NCI-H524 treated with DMSO at 0.1 percent for 48 hours (cell line): ENCODE measurements around the gene THSD4.
"Not testable (repeated sequence)": the region's sequence is repeated elsewhere in the genome, so short reads cannot be mapped to it uniquely, and the experiment has no call there.

Experiments
- DNase-seq: peaks from one replicate; lab custom pipeline; 2025; lab: John Stamatoyannopoulos, UW

The THSD4 gene

DNA sequence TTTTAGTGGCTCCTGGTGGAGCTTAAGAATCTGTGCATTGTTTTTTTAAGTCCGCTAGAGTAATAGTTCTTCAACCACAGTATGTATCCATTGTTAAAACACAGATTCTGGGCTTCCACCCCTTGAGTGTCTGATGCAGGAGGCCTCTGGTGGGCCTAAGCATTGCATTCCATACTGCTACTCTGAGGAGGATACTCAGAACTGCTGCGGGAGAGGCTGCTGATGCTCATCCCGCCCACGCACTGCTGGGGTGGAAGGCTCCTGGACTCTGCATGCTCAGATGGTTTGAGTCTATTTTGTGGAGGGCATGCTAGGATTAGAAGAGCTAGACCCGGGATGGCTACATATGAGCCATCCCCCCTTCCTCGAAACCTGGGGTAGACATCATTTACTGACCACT is 74.4 kb downstream of the THSD4 start:
- DNase-seq, result no peak

GRCh38 chr15:71191296-71191695 is 76.0 kb downstream of the THSD4 start:
- peak; percentile 64 for DNase-seq

GRCh38 chr15:71192816-71193215 is 77.5 kb downstream of the THSD4 start:
- DNase-seq, result no peak

- no peak for DNase-seq
Measured at GRCh38 chr15:71194286-71194685, 79.0 kb downstream of the THSD4 start.

DNA sequence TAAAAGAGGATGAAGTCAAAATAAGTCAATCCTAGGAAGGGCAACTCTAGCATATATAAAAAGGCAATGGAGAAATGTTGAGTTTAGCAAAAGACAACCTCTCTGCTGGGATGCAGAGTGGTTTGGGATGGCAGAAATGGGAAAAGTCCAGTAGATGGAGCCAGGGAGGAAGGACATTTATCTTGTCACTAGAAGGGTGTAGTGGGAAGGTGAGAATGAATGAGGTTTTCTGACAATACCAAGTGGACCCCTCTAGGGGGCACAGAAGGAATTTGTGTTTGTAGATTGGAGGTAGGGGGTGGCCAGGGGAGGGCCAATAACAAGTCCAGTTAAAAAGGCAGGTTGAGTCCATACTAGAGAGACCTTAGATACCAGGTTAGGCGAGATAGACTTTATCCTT is 80.0 kb downstream of the THSD4 start:
- no peak for DNase-seq

GRCh38 chr15:71197620-71198019 is 82.3 kb downstream of the THSD4 start:
- DNase-seq, result no peak

- no peak for DNase-seq
Measured at GRCh38 chr15:71198846-71199245, 83.6 kb downstream of the THSD4 start.

DNA sequence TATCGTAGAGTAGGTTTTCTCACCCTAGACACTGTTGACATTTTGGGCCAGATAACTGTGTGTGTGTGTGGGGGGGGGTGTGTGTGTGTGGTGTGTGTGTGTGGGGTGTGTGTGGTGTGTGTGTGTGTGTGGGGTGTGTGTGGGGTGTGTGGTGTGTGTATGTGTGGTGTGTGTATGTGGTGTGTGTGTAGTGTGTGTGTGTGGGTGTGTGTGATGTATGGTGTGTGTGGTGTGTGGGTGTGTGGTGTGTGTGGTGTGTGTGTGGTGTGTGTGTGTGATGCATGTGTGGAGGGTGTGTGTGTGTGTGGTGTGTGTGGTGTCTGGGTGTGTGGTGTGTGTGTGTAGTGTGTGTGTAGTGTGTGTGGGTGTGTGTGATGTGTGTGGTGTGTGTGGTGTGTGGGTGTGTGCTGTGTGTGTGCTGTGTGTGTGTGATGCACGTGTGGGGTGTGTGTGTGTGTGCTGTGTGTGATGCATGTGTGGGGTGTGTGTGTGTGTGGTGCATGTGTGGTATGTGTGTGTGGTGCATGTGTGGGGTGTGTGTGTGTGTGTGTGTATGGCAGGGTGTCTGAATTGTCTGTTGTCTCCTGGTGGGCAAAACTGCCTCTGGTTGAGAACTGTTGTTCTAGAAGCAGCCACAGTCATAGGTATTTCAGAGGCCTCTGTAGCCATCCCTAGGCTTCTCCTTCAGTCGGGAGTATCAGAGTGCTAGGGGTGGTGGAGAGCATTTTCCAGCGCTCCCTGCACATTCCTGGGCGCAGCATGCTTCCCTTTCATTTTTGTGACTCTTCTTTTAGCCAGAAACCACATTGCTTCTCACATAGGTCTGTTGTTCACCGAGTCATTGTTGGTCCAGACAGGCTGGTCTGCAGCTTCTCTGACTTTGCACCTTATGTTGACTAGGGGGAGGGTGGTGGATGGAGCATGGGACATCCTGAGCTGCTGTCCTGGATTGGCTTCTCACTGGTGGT is 84.4 kb downstream of the THSD4 start:
- DNase-seq, result no peak

DNA sequence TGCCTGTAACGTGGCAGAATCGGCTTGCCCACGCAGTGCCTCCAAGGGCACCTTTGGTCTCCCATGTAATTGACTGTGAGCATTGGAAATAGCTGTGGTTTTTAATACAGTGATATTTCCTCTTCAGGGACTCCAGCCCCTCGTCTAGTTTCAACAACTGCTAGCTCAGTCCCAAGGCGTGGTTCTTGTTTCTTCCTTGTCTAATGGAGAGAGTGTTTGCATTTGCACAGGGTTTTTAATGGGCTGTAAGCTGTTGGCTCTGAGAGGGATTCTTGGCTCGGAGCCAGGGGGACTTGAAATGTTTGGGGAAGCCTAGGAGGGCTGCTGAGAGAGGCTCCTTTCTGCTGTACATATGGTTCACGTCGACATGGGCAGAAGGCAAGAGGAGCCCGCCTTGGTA is 86.2 kb downstream of the THSD4 start:
- DNase-seq, result peak; percentile 98

- DNase-seq, result no peak
Measured at GRCh38 chr15:71202712-71203111, 87.4 kb downstream of the THSD4 start.

DNA sequence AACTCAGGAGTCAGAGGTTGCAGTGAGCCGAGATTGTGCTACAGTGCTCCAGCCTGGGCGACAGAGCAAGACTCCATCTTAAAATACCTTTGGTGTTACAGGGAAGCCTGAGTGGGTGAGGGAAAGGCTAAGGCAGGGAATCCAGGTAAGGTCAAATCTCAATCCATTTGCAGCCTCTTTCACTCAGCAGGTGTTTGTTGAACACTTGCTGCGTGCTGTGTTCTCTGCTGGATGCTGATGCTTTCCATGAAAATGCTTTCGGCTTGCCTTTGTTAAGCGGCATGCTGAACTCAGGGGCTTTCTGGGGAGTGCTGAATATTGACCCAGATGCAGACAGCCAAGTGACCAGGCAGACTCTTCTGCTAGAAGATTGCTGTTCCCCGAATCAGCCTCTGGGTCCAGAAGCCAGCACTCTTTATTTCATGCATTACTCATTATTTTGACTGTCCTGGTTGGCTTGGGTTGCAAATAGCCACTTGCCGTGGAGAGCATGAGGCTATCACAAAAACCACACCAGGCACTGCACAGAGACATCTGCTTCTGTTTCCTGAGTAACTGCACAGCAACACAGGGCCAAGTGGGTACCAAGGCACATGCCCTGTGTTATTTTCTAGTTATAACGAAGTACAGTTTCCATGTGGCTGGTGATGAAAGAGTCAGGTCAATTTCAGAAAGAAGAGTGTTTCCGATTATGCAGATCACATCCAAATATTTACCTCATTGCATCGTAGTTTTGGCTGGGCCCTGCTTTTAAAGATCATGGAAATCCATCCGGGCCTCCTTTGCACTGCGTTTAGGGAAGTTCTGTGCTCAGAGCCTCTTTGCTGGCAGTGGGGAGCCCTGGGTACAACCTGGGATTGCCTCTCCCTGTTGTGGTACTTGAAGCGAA is 88.6 kb downstream of the THSD4 start:
- DNase-seq, result no peak

DNA sequence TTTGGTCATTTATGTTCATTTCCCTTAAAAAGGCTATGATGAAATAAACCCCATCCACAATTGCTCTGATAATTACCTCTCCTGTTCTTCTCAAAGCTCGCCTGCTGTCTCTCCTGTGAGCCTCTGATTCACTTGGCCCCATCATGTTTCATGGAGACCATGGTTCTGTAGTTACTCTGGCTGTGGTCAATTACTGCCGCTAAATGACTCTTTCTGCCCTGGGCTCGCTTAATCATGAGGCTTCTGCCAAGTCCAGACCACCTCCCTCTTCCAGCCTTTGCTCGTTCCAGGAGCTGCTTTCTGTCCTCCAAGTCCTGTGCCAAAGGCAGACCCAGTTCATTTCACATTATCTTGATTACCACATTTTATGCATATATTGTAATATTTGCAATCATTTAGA is 91.9 kb downstream of the THSD4 start:
- no peak for DNase-seq

DNA sequence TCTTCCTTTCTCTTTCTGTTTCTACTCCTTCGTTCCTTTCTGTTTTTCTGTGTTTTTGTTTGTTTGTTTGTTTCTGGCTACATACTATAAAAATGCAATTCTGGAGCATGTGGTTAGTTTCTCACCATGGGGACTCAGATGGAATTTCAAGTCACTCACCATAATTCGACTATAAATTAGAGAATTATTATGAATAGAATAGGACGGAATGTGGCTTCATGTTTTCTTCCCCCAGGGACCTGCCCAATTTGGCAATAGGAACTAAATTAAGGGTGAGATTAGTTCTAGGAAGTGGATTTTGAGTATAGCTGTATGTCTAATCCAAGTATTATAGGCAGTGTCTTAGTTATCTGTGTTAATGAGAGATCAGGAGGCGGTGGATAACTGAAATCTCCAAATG is 96.9 kb downstream of the THSD4 start:
- no peak for DNase-seq

- DNase-seq, result not testable (repeated sequence)
Measured at GRCh38 chr15:71213943-71214342, 98.7 kb downstream of the THSD4 start.

- DNase-seq, result no peak
Measured at GRCh38 chr15:71215126-71215894, 100.0 kb downstream of the THSD4 start.

GRCh38 chr15:71218272-71218805 is 103.1 kb downstream of the THSD4 start:
- no peak for DNase-seq

DNA sequence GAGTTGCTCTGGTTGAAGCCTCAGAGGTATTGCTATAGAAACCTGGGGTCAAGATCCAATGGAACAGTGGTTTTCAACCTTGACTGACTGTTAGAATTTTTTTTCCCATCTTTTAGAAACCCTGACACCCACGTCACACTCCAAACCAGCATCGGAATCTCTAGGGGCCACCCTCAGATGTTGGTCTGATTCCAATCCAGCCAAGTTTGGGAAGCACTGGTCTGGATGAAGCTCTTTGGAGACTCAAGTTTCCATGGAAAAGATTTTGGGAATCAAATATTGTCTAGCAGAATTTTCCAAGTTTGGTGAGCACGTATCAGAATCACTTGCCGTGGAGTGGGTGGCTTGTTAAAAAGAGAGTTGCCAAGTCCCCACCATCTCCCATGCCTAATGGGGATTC is 103.8 kb downstream of the THSD4 start:
- DNase-seq, result no peak

DNA sequence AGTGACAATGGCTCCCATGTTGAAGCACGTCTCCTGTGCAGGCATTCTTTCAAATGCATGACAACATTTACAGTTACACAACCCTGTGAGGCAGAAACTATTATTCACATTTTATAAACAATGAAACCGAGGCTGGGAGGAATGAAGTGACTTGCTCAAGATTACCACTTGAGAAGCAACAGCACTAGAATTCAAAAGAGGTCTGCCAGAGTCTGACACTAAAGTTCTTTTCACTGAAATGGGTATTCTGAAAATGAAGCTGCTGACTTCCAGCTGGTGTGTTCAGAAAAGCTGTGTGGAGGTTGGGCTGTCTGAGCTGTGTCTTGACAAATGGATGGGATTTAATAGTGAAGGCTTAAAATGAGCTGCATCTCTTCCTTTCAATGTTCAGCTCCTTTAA is 104.4 kb downstream of the THSD4 start:
- DNase-seq, result no peak

DNA sequence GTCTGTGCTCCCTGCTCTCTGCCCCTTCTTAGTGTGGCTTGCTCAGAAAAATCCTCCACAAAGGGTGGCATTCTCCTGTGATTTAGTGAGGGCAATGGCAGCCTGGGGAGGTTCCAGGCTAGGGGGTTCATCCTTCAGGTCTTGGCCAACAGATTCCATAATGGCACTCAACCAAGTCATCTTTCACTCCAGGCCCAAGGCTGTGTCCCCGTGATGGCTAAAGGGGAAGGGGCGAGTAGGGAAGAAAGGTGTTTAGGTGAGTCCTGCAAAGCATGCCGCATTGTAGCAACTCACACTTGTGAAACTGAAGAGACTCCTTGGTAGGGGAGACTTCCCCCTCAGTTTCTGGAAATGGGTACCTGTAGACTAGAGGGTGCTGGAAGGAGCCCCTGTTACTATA is 105.6 kb downstream of the THSD4 start:
- no peak for DNase-seq

DNA sequence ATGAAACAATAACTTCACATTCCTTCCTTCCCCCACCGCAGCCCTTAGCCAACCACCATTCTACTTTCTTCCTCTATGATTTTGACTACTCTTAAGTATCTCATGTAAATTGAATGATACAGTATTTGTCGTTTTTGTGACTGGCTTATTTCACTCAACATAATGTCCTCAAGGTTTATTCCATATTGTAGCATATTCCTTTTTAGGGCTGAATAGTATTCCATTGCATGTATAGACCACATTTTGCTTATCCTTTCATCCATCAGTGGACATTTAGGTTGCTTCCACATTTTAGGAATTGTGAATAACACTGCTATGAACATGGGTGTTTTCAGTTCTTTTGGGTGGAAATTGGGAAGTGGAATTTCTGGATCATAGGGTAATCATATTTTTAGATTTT is 106.1 kb downstream of the THSD4 start:
- DNase-seq, result no peak

DNA sequence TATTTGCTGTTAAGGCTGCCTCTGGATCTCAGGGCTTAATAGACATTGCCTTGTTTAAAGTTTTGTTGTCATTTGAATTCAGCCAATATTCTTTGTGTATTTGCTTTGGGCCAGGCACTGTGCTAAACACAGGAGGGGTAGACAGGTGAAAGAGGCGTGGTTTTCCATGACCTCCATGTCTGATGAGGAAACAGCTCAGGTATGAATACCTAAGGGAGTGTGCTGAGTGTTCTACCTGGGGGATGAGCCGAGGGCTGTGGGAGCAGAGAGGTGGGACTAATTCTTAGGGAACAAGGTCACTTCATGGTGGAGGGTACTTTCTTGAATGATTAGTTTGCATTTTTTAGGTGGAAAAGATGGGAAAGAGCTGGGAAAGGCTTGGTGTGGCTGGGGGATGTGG is 108.2 kb downstream of the THSD4 start:
- no peak for DNase-seq

GRCh38 chr15:71224024-71224423 is 108.8 kb downstream of the THSD4 start:
- no peak for DNase-seq
